Measurements from ENCODE around the gene CFL1. TPM values are rescaled to one million over a fixed set of nuclear protein-coding genes. Genes with fewer than 3 reads are reported as not detected.

Gene CFL1
- total and polyA plus RNA-seq, 2 of the 8 experiments (the other 6 are each of a cell fraction or from before 2014, with no cell fraction given) = 1,252 to 1,365 TPM

DNA sequence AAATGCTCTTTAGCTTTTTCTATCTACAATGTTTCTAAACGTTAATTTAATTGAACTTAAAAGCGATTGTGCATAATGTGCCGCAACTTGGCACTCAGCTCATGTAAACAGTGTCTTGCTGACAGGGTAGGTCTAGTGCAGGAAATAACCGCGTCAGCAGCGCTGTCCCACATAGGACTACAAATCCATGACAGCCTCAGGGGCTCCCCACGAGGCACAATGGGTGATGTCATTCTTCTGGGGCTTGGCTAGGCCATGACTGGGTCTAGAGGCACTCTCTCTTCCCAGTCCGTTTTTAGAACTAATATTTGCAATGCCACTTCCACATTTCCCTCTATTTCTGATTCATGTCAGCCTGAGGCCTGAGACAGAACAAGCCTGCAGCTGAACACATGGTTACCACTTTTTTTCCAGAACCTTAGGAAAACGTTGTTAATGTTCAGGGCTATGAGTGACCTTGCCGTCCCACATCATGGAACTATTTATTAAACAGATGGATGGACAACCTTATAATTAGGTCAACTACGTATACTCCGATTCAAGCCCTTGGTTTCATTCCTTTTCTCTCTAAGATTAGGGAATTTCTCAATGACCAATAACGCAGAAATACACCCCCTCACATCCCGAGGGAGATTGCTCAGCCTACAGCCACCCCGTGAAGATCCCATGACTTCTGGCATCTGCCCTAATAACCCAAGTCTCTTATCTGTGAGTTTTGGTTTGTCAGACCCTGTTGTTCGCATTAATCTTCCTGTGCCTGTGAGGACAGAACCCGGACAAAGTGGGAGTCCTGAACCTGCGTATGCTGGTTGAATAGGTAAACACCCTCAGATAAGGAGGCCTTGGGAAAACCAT lies 43.6 kb downstream of the CFL1 start (continued):
- TF ChIP-seq, protein P1, sequence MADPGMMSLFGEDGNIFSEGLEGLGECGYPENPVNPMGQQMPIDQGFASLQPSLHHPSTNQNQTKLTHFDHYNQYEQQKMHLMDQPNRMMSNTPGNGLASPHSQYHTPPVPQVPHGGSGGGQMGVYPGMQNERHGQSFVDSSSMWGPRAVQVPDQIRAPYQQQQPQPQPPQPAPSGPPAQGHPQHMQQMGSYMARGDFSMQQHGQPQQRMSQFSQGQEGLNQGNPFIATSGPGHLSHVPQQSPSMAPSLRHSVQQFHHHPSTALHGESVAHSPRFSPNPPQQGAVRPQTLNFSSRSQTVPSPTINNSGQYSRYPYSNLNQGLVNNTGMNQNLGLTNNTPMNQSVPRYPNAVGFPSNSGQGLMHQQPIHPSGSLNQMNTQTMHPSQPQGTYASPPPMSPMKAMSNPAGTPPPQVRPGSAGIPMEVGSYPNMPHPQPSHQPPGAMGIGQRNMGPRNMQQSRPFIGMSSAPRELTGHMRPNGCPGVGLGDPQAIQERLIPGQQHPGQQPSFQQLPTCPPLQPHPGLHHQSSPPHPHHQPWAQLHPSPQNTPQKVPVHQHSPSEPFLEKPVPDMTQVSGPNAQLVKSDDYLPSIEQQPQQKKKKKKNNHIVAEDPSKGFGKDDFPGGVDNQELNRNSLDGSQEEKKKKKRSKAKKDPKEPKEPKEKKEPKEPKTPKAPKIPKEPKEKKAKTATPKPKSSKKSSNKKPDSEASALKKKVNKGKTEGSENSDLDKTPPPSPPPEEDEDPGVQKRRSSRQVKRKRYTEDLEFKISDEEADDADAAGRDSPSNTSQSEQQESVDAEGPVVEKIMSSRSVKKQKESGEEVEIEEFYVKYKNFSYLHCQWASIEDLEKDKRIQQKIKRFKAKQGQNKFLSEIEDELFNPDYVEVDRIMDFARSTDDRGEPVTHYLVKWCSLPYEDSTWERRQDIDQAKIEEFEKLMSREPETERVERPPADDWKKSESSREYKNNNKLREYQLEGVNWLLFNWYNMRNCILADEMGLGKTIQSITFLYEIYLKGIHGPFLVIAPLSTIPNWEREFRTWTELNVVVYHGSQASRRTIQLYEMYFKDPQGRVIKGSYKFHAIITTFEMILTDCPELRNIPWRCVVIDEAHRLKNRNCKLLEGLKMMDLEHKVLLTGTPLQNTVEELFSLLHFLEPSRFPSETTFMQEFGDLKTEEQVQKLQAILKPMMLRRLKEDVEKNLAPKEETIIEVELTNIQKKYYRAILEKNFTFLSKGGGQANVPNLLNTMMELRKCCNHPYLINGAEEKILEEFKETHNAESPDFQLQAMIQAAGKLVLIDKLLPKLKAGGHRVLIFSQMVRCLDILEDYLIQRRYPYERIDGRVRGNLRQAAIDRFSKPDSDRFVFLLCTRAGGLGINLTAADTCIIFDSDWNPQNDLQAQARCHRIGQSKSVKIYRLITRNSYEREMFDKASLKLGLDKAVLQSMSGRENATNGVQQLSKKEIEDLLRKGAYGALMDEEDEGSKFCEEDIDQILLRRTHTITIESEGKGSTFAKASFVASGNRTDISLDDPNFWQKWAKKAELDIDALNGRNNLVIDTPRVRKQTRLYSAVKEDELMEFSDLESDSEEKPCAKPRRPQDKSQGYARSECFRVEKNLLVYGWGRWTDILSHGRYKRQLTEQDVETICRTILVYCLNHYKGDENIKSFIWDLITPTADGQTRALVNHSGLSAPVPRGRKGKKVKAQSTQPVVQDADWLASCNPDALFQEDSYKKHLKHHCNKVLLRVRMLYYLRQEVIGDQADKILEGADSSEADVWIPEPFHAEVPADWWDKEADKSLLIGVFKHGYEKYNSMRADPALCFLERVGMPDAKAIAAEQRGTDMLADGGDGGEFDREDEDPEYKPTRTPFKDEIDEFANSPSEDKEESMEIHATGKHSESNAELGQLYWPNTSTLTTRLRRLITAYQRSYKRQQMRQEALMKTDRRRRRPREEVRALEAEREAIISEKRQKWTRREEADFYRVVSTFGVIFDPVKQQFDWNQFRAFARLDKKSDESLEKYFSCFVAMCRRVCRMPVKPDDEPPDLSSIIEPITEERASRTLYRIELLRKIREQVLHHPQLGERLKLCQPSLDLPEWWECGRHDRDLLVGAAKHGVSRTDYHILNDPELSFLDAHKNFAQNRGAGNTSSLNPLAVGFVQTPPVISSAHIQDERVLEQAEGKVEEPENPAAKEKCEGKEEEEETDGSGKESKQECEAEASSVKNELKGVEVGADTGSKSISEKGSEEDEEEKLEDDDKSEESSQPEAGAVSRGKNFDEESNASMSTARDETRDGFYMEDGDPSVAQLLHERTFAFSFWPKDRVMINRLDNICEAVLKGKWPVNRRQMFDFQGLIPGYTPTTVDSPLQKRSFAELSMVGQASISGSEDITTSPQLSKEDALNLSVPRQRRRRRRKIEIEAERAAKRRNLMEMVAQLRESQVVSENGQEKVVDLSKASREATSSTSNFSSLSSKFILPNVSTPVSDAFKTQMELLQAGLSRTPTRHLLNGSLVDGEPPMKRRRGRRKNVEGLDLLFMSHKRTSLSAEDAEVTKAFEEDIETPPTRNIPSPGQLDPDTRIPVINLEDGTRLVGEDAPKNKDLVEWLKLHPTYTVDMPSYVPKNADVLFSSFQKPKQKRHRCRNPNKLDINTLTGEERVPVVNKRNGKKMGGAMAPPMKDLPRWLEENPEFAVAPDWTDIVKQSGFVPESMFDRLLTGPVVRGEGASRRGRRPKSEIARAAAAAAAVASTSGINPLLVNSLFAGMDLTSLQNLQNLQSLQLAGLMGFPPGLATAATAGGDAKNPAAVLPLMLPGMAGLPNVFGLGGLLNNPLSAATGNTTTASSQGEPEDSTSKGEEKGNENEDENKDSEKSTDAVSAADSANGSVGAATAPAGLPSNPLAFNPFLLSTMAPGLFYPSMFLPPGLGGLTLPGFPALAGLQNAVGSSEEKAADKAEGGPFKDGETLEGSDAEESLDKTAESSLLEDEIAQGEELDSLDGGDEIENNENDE (IDR thresholded peaks at IDR 0.05; ENCODE audit: insufficient replicate concordance, low read length) = no peak
- TF ChIP-seq CBX8 (IDR thresholded peaks at IDR 0.05; ENCODE audit: borderline replicate concordance, low read depth, low read length) (no peak), BRCA1 (IDR thresholded peaks at IDR 0.05; ENCODE audit: low read depth, low read length) (no peak), SP1 (IDR thresholded peaks at IDR 0.05; ENCODE audit: low read depth, low read length) (no peak), BCL11A (IDR thresholded peaks at IDR 0.05; ENCODE audit: low read depth in 2 of 2, low read length in 2 of 2) (no peak), SP4 (IDR thresholded peaks at IDR 0.05; ENCODE audit: low read length) (no peak), SRF (IDR thresholded peaks at IDR 0.05; ENCODE audit: low read depth, low read length) (no peak)
- TF ChIP-seq, protein P2, sequence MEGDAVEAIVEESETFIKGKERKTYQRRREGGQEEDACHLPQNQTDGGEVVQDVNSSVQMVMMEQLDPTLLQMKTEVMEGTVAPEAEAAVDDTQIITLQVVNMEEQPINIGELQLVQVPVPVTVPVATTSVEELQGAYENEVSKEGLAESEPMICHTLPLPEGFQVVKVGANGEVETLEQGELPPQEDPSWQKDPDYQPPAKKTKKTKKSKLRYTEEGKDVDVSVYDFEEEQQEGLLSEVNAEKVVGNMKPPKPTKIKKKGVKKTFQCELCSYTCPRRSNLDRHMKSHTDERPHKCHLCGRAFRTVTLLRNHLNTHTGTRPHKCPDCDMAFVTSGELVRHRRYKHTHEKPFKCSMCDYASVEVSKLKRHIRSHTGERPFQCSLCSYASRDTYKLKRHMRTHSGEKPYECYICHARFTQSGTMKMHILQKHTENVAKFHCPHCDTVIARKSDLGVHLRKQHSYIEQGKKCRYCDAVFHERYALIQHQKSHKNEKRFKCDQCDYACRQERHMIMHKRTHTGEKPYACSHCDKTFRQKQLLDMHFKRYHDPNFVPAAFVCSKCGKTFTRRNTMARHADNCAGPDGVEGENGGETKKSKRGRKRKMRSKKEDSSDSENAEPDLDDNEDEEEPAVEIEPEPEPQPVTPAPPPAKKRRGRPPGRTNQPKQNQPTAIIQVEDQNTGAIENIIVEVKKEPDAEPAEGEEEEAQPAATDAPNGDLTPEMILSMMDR (IDR thresholded peaks at IDR 0.05; ENCODE audit: control extremely low read depth in 1 of 3, insufficient read depth in 1 of 3, low read depth in 1 of 3, low read length in 3 of 3) = no peak

All from H1 (cell line).